SK-N-SH (cell line): ENCODE results near the gene SARDH. TPM values are rescaled to one million over a fixed set of nuclear protein-coding genes. Genes with fewer than 3 reads are reported as not detected.

Source experiments
- CTCF ChIA-PET: fragments of 300-600, 350-600 bp; formaldehyde crosslinking; extraction: SDS; loops from one replicate; lab custom pipeline; 2021; lab: Yijun Ruan, JAX
- POLR2A ChIA-PET: fragments of 350-600 bp; sonication (Branson Sonifier 250); formaldehyde crosslinking; extraction: SDS; loops from one replicate; lab custom pipeline; 2020; ENCODE audit warnings: antibody characterized with exemption, inconsistent platforms; lab: Yijun Ruan, JAX
- DNase-seq: peaks from one replicate; pipeline ENCODE4 v3.0.0; 2012
- H2AFZ ChIP-seq: fragments of 200-600 bp; sonication (generic); 2 replicates; pipeline ENCODE4 v1.8.1; 2016; ENCODE audit warnings: antibody characterized with exemption, mild to moderate bottlenecking, low read depth
- H3F3A ChIP-seq: fragments of 200-600 bp; sonication (generic); replicated peaks from 2 replicates; pipeline ENCODE3; 2016; ENCODE audit warnings: antibody characterized with exemption, mild to moderate bottlenecking; ENCODE audit not compliant: insufficient read depth
- H3K27ac ChIP-seq, 2 experiments: fragments of 200-500 bp in 1 of 2; fragments of 200-600 bp in 1 of 2; sonication (Bioruptor generic) in 1 of 2; sonication (generic), shearing (Covaris generic) in 1 of 2; 2 replicates each; pipeline versions ENCODE4 v1.5.1 to v1.6.1; 2014 to 2016; ENCODE audit warnings: low read depth in 2 of 2, inconsistent platforms in 1 of 2, low read length in 1 of 2, mild to moderate bottlenecking in 1 of 2, mixed read lengths in 1 of 2
- H3K27me3 ChIP-seq: fragments of 200-600 bp; sonication (generic), shearing (Covaris generic); 2 replicates; pipeline ENCODE4 v1.6.1; 2016; ENCODE audit warnings: mixed run types; ENCODE audit not compliant: insufficient read depth
- H3K36me3 ChIP-seq, 2 experiments: fragments of 200-500 bp in 1 of 2; fragments of 200-600 bp in 1 of 2; sonication (Bioruptor generic) in 1 of 2; sonication (generic) in 1 of 2; replicated peaks in 1 of 2; 2 replicates each; pipeline versions ENCODE3 to v1.5.1; 2014 to 2016; ENCODE audit warnings: low read length in 1 of 2, mild to moderate bottlenecking in 1 of 2; ENCODE audit not compliant: insufficient read depth in 2 of 2, control insufficient read depth in 1 of 2
- H3K4me1 ChIP-seq, 2 experiments: fragments of 200-500 bp in 1 of 2; fragments of 200-600 bp in 1 of 2; sonication (Bioruptor generic) in 1 of 2; sonication (generic), shearing (Covaris generic) in 1 of 2; 2 replicates each; pipeline versions ENCODE4 v1.5.1 to v1.6.1; 2014 to 2016; ENCODE audit warnings: low read depth in 1 of 2, low read length in 1 of 2, mixed run types in 1 of 2; ENCODE audit not compliant: insufficient read depth in 2 of 2, control insufficient read depth in 1 of 2
- H3K4me2 ChIP-seq: fragments of 200-600 bp; sonication (generic), shearing (Covaris generic); 2 replicates; pipeline ENCODE4 v1.6.1; 2017; ENCODE audit warnings: mixed run types
- H3K4me3 ChIP-seq, 2 experiments: fragments of 200-500 bp in 1 of 2; fragments of 200-600 bp in 1 of 2; sonication (Bioruptor generic) in 1 of 2; sonication (generic), shearing (Covaris generic) in 1 of 2; 2 replicates each; pipeline versions ENCODE4 v1.5.1 to v1.8.1; 2014 to 2016; ENCODE audit warnings: low read depth in 2 of 2, inconsistent platforms in 1 of 2, low read length in 1 of 2, mild to moderate bottlenecking in 1 of 2, mixed read lengths in 1 of 2, moderate library complexity in 1 of 2
- H3K79me2 ChIP-seq: fragments of 200-600 bp; sonication (generic); 2 replicates; pipeline ENCODE4 v1.8.1; 2017; ENCODE audit warnings: mild to moderate bottlenecking; ENCODE audit not compliant: insufficient read depth
- H3K9ac ChIP-seq: fragments of 200-600 bp; sonication (generic); 2 replicates; pipeline ENCODE4 v1.6.1; 2017; ENCODE audit warnings: mixed run types
- H3K9me2 ChIP-seq: fragments of 200-600 bp; sonication (generic); 2 replicates; pipeline ENCODE4 v1.6.1; 2017; ENCODE audit warnings: mixed run types
- H3K9me3 ChIP-seq: fragments of 200-600 bp; sonication (generic); 2 replicates; pipeline ENCODE4 v1.6.1; 2017; ENCODE audit warnings: mixed run types, mild to moderate bottlenecking, moderate library complexity
- H4K20me1 ChIP-seq: fragments of 200-600 bp; sonication (generic); 2 replicates; pipeline ENCODE4 v1.6.1; 2017; ENCODE audit warnings: mild to moderate bottlenecking, mixed run types; ENCODE audit not compliant: insufficient read depth
- EZH2phosphoT487 ChIP-seq: fragments of 200-600 bp; sonication (generic); IDR thresholded peaks from 2 replicates; pipeline ENCODE4 v1.6.1; 2017; ENCODE audit warnings: low read depth, mixed run types, mild to moderate bottlenecking, antibody characterized with exemption, moderate library complexity, borderline replicate concordance
- FOSL2 ChIP-seq: IDR thresholded peaks from 2 replicates; pipeline ENCODE4 v1.4.0; 2012; ENCODE audit warnings: low read depth, mild to moderate bottlenecking, moderate library complexity, borderline replicate concordance
- GABPA ChIP-seq: IDR thresholded peaks from 2 replicates; pipeline ENCODE4 v1.4.0; 2012; ENCODE audit warnings: low read depth, mild to moderate bottlenecking
- JUND ChIP-seq: IDR thresholded peaks from 2 replicates; pipeline ENCODE4 v1.4.0; 2012
- MEF2A ChIP-seq: IDR thresholded peaks from 2 replicates; pipeline ENCODE4 v1.4.0; 2012; ENCODE audit warnings: low read depth, borderline replicate concordance
- MXI1 ChIP-seq: IDR thresholded peaks from 2 replicates; pipeline ENCODE4 v1.6.1; 2012; ENCODE audit warnings: mild to moderate bottlenecking, low read depth, low read length, improper control_type of control experiment
- RCOR1 ChIP-seq: fragments of 150-350 bp; IDR thresholded peaks from 2 replicates; pipeline ENCODE4 v1.6.1; 2017; ENCODE audit warnings: antibody characterized with exemption, low read length
- RFX5 ChIP-seq: IDR thresholded peaks from 2 replicates; pipeline ENCODE4 v1.6.1; 2012; ENCODE audit warnings: mild to moderate bottlenecking, improper control_type of control experiment, low read length
- RXRA ChIP-seq: IDR thresholded peaks from 2 replicates; pipeline ENCODE4 v1.4.0; 2012; ENCODE audit warnings: low read depth, mild to moderate bottlenecking, borderline replicate concordance
- TCF12 ChIP-seq: IDR thresholded peaks from 2 replicates; pipeline ENCODE4 v1.4.0; 2012
- TEAD4 ChIP-seq: IDR thresholded peaks from 2 replicates; pipeline ENCODE4 v1.4.0; 2012; ENCODE audit warnings: mild to moderate bottlenecking, borderline replicate concordance; ENCODE audit not compliant: insufficient read depth
- YY1 ChIP-seq: IDR thresholded peaks from 2 replicates; pipeline ENCODE4 v1.4.0; 2012; ENCODE audit warnings: low read depth, mild to moderate bottlenecking
- WGBS: methylation state at CpG from one replicate; pipeline ENCODE4 v1.1.6; 2017; ENCODE audit warnings: low lambda C conversion rate; 5-methylcytosine and 5-hydroxymethylcytosine counted together
- polyA plus RNA-seq, 3 experiments: library from polyadenylated mRNA; depleted of rRNA; stranded (reverse); fragments of >200 nt; gene quantifications; 2 replicates each; pipeline ENCODE4 v1.2.3, GENCODE V29; 2012
- TF ChIP-seq, protein P1 (sequence below): IDR thresholded peaks from 2 replicates; pipeline ENCODE4 v1.6.1; 2012; ENCODE audit warnings: mild to moderate bottlenecking, low read depth, low read length, moderate library complexity

The SARDH gene
- polyA plus RNA-seq, 1 of the 3 experiments (the other 2 are of a cell fraction): 5.9 TPM

DNA sequence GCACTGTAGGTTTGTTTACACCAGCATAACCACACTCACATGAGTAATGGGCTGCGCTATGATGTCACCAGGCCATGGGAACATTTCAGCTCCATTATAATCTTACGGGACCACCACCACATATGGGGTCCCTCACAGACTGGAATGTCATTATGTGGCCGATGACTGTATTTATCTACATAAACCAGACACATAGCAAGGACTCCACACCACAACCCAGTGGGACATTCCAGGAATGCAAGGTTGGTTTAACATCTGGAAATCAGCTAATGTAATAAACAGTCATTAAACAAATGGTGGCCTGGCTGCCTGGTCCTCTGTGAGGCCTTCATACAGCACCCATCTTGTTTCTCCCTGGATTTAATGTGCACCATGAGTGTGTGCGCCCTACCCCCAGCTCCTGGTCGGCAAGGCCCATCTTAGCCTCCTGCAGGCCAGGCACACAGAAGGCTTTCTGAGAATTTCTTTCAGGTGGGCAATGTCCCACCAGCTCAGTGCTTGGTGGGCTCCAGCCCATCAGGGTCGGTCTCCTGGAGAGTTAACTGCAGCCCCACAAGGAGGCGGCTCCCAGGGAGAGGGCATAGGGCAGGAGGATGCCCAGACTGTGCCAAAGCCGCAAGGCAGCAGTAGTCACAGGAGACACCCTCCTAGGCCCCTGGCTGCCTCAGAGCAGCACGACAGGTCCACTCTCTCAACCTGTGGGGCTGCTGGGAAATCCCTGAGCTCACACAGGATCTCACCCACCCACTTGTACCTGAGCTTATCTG, 35.9 kb upstream of the SARDH start (continued):
- TF ChIP-seq, protein P1, sequence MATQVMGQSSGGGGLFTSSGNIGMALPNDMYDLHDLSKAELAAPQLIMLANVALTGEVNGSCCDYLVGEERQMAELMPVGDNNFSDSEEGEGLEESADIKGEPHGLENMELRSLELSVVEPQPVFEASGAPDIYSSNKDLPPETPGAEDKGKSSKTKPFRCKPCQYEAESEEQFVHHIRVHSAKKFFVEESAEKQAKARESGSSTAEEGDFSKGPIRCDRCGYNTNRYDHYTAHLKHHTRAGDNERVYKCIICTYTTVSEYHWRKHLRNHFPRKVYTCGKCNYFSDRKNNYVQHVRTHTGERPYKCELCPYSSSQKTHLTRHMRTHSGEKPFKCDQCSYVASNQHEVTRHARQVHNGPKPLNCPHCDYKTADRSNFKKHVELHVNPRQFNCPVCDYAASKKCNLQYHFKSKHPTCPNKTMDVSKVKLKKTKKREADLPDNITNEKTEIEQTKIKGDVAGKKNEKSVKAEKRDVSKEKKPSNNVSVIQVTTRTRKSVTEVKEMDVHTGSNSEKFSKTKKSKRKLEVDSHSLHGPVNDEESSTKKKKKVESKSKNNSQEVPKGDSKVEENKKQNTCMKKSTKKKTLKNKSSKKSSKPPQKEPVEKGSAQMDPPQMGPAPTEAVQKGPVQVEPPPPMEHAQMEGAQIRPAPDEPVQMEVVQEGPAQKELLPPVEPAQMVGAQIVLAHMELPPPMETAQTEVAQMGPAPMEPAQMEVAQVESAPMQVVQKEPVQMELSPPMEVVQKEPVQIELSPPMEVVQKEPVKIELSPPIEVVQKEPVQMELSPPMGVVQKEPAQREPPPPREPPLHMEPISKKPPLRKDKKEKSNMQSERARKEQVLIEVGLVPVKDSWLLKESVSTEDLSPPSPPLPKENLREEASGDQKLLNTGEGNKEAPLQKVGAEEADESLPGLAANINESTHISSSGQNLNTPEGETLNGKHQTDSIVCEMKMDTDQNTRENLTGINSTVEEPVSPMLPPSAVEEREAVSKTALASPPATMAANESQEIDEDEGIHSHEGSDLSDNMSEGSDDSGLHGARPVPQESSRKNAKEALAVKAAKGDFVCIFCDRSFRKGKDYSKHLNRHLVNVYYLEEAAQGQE: no peak
- TF ChIP-seq RFX5 (no peak), RCOR1 (peak; percentile 93), MXI1 (peak; percentile 20; the same call in 1 of the 2 replicates), MEF2A (no peak), FOSL2 (no peak), RXRA (no peak), YY1 (no peak), GABPA (no peak)

DNA sequence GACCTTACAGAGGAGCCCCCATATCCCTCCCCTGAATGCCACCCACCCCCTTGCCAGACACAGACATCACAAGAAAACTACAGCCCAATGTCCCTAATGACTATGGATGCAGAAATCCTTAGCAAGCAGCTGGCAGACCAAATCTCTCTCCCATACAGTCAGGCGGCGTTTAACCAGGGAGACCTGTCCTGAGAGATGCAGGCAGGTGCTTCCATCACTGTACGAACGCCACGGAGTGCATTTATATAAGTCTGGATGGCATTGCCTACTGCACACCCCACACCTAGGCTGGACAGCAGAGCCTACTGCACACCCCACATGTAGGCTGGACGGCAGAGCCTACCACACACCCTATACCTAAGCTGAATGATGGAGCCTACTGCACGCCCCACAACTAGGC, 34.4 kb upstream of the SARDH start:
- POLR2A ChIA-PET: no interaction called here
- Histone ChIP-seq H3K79me2 (no peaks in the 10 kb centered on the region), H4K20me1 (no peaks in the 10 kb centered on the region), H3K4me2 (no peak overlapping the region), H3K9me3 (peaks cover 3% of the 10 kb centered on the region; the same call in 1 of the 2 replicates), H2AFZ (no peak overlapping the region)
- TF ChIP-seq, protein P1: no peak
- no peak for TF ChIP-seq EZH2phosphoT487
- TF ChIP-seq TCF12: no peak
- TF ChIP-seq TEAD4: no peak
- no peak for TF ChIP-seq RFX5
- TF ChIP-seq JUND: no peak
- TF ChIP-seq, all 33 proteins: peak for 0
- Histone ChIP-seq H3K4me1 (peaks cover 0 to 19% of the 10 kb centered on the region in 2 experiments; a peak in 1 of 4 replicates), H3K36me3 (peaks cover 37 to 60% of the 10 kb centered on the region in 2 experiments), H3K4me3 (no peak overlapping the region), H3K27ac (no peak overlapping the region; a peak in 1 of 4 replicates), H3K9ac (no peak overlapping the region), H3K9me2 (no peaks in the 10 kb centered on the region), H3K27me3 (no peaks in the 10 kb centered on the region), H3F3A (no peaks in the 10 kb centered on the region)
- CTCF ChIA-PET: interaction anchor here (1.0 to 5.7 kb wide), 4 partner anchors 9 to 221 kb away, joined by 4 to 46 read pairs (median 16); no protein-coding TSS in a partner anchor
- WGBS: 95% methylated on average over 6 of the region's 7 CpGs
- no peak for DNase-seq
